Thyroid gland (tissue), 4 donors: ENCODE measurements around the gene UBAP1L. TPM values are rescaled to one million over a fixed set of nuclear protein-coding genes. Genes with fewer than 3 reads are reported as not detected.

Experiments used
- DNase-seq, 2 donors: peaks; one replicate each; pipeline ENCODE4 v3.0.0-alpha.2; 2019
- H3K27ac ChIP-seq, 3 donors: fragments of 200-600 bp; sonication (generic); 1 replicate in 2 of 3; 2 replicates in 1 of 3; pipeline ENCODE4 v1.5.1; 2016 to 2019; ENCODE audit warnings: mild to moderate bottlenecking in 1 of 3, moderate library complexity in 1 of 3
- H3K27me3 ChIP-seq: fragments of 200-600 bp; sonication (generic); one replicate; pipeline ENCODE4 v1.5.1; 2019
- H3K36me3 ChIP-seq, 2 donors: fragments of 200-600 bp; sonication (generic); one replicate each; pipeline ENCODE4 v1.5.1; 2016 to 2019
- H3K4me1 ChIP-seq, 2 donors: fragments of 200-600 bp; sonication (generic); one replicate each; pipeline ENCODE4 v1.5.1; 2017 to 2019
- H3K4me3 ChIP-seq, 3 donors: fragments of 200-600 bp; sonication (generic); replicated peaks in 1 of 3; 1 replicate in 2 of 3; 2 replicates in 1 of 3; pipeline ENCODE4 v1.5.1; 2016; ENCODE audit warnings: mild to moderate bottlenecking in 1 of 3
- H3K9me3 ChIP-seq: fragments of 200-600 bp; sonication (generic); one replicate; pipeline ENCODE4 v1.5.1; 2017
- POLR2A ChIP-seq, 2 donors: fragments of 450-650 bp; IDR thresholded peaks; one replicate each; pipeline ENCODE4 v1.6.1; 2017; ENCODE audit warnings: antibody characterized with exemption in 2 of 2, mild to moderate bottlenecking in 2 of 2, moderate library complexity in 1 of 2
- WGBS, 2 donors: methylation state at CpG; one replicate each; pipeline ENCODE4 v1.1.5; 2017; 5-methylcytosine and 5-hydroxymethylcytosine counted together
- intact Hi-C: fragments of 100-400 bp; cut with DNase I; formaldehyde crosslinking; loops from one replicate; pipeline ENCODE4 v1.15.1; 2023
- total RNA-seq, 4 donors: library from RNA; depleted of rRNA; stranded (reverse); fragments of >200 nt; gene quantifications; one replicate each; pipeline ENCODE4 v1.2.3, GENCODE V29; 2016
- TF ChIP-seq, protein P1 (sequence below), 6 experiments: fragments of 200-600 bp in 3 of 6; fragments of 450-650 bp in 3 of 6; sonication (generic) in 3 of 6; IDR thresholded peaks; one replicate each; pipeline ENCODE4 v1.5.1; 2016 to 2019; ENCODE audit warnings: antibody characterized with exemption in 6 of 6, mild to moderate bottlenecking in 2 of 6, inconsistent platforms in 1 of 6, moderate library complexity in 1 of 6

UBAP1L gene
- total RNA-seq, 4 donors from 2014 or later, result 8.1 to 12.6 (median 8.8) TPM

DNA sequence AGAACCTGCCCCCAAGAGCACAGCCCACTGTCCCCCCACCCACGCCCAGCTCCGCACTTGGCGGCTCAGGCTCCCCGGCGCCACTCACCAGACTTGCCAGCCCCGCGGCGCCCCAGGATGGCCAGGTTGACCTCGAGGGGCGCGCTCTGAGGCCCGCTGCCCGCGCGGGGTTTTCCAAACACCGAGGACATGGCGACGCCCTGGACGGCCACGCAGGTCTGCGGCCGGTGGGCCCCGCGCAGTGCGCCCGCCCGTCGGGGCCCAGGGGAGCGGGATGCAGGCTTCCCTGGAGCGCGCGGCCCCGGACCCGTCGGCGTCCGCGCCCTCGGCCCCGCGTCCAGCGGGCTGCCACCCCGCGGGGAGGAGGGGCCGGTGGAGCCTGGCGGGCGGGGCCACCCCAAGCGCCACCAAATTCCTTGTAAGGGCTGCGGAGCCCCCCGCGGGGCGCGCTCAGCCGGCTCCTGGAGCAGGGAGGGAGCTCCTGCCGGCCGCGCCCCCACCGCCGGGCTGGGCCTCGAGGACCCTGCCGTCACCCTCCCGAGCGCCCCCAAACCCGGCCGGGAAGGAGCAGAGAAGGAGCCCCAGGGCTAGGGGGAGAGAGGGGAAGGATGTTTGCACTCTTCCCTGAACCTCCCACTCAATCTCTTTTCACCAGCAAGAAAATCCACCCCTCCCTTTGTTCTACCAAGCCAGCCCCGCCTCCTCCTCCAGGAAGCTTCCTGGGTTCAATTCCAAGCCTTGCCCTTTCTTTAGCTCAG lies 47.2 kb downstream of the UBAP1L start, which contains the start of gene RASL12:
RASL12 (minus strand) TSS at position 347 of the 758 bp plus-strand sequence; CDS start at position 191, 156 bp downstream.
- TF ChIP-seq POLR2A (IDR thresholded peaks at IDR 0.05), result no peak
- TF ChIP-seq, protein P1, sequence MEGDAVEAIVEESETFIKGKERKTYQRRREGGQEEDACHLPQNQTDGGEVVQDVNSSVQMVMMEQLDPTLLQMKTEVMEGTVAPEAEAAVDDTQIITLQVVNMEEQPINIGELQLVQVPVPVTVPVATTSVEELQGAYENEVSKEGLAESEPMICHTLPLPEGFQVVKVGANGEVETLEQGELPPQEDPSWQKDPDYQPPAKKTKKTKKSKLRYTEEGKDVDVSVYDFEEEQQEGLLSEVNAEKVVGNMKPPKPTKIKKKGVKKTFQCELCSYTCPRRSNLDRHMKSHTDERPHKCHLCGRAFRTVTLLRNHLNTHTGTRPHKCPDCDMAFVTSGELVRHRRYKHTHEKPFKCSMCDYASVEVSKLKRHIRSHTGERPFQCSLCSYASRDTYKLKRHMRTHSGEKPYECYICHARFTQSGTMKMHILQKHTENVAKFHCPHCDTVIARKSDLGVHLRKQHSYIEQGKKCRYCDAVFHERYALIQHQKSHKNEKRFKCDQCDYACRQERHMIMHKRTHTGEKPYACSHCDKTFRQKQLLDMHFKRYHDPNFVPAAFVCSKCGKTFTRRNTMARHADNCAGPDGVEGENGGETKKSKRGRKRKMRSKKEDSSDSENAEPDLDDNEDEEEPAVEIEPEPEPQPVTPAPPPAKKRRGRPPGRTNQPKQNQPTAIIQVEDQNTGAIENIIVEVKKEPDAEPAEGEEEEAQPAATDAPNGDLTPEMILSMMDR (IDR thresholded peaks at IDR 0.05), result no peak
- Histone ChIP-seq H3K4me1 (peaks cover 15 to 44% of the 10 kb centered on the region in 2 donors), H3K36me3 (no peaks in the 10 kb centered on the region), H3K9me3 (no peaks in the 10 kb centered on the region), H3K27ac (peak within 1 kb of the TSS in 2 of 3 donors; percentile 11 to 69), H3K27me3 (no peaks in the 10 kb centered on the region), H3K4me3 (peak within 1 kb of the TSS in 2 of 3 donors; percentile 2 to 34)
- no peak for DNase-seq
- intact Hi-C loops, result no loop called here
- 8 to 16% methylated on average over 18 of the region's 66 CpGs for WGBS, 2 donors

- no peak for DNase-seq
- Histone ChIP-seq H3K4me1 (peaks cover 15 to 42% of the 10 kb centered on the region in 2 donors), H3K9me3 (no peaks in the 10 kb centered on the region), H3K4me3 (peak overlapping the region in 2 of 3 donors; percentile 2 to 34), H3K27me3 (no peaks in the 10 kb centered on the region), H3K36me3 (no peaks in the 10 kb centered on the region), H3K27ac (peak overlapping the region in 2 of 3 donors; percentile 11 to 69)
- intact Hi-C loops, result no loop called here
- 30 to 32% methylated on average over 8 of the region's 8 CpGs for WGBS, 2 donors
- TF ChIP-seq POLR2A (IDR thresholded peaks at IDR 0.05), result no peak
- TF ChIP-seq, protein P1 (IDR thresholded peaks at IDR 0.05), result no peak
Measured at GRCh38 chr15:65067317-65067644, 47.7 kb downstream of the UBAP1L start.

GRCh38 chr15:65066635-65067316 lies 48.2 kb downstream of the UBAP1L start:
- Histone ChIP-seq H3K4me3 (peak overlapping the region in 1 of 3 donors; percentile 34), H3K4me1 (peaks cover 12 to 36% of the 10 kb centered on the region in 2 donors), H3K9me3 (no peaks in the 10 kb centered on the region), H3K36me3 (no peaks in the 10 kb centered on the region), H3K27ac (peak overlapping the region in 2 of 3 donors; percentile 11 to 69), H3K27me3 (no peaks in the 10 kb centered on the region)
- intact Hi-C loops, result no loop called here
- no peak for DNase-seq
- WGBS, 2 donors, result 51 to 56% methylated on average over 9 of the region's 9 CpGs
- TF ChIP-seq POLR2A (IDR thresholded peaks at IDR 0.05), result no peak

GRCh38 chr15:65066001-65066634 lies 48.9 kb downstream of the UBAP1L start:
- DNase-seq, result no peak
- no peaks in the 10 kb centered on the region for H3K36me3 ChIP-seq
- WGBS, 2 donors, result 57 to 74% methylated on average over 3 of the region's 3 CpGs
- TF ChIP-seq, protein P1 (IDR thresholded peaks at IDR 0.05), result no peak
- TF ChIP-seq POLR2A (IDR thresholded peaks at IDR 0.05), result no peak
- no peaks in the 10 kb centered on the region for H3K27me3 ChIP-seq
- H3K9me3 ChIP-seq, result no peaks in the 10 kb centered on the region
- peak overlapping the region in 1 of 3 donors; percentile 69 for H3K27ac ChIP-seq
- intact Hi-C loops, result no loop called here
- no peak overlapping the region for H3K4me3 ChIP-seq
- H3K4me1 ChIP-seq, result peaks cover 8 to 31% of the 10 kb centered on the region in 2 donors

DNA sequence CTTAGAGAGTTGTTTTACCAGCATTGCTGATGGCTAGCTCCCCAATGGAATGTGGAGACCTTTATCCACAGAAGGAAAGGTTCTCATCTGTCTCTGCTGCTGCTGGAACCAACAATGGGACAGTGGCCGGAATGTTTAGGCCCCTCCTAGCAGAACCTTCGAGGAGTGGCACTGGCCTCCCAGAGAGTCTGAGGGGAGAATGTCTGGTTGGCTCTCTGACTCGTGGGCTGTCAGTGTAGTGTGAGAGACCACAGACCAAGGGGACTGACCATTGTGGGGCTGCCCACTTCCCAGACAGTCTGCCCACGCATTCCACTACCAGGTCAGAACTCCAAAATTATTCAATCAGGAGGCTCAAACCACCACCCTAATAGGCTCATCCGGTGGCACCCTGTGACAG lies 52.3 kb downstream of the UBAP1L start:
- intact Hi-C loops, result no loop called here
- WGBS, 2 donors, result 85 to 86% methylated on average over 4 to 5 of the region's 5 CpGs
- H3K27me3 ChIP-seq, result no peaks in the 10 kb centered on the region
- no peak overlapping the region for H3K4me3 ChIP-seq
- H3K36me3 ChIP-seq, result no peaks in the 10 kb centered on the region
- DNase-seq, result no peak
- no peak for TF ChIP-seq POLR2A (IDR thresholded peaks at IDR 0.05)
- TF ChIP-seq, protein P1 (IDR thresholded peaks at IDR 0.05), result no peak
- no peaks in the 10 kb centered on the region for H3K9me3 ChIP-seq
- H3K4me1 ChIP-seq, result peaks cover 0 to 8% of the 10 kb centered on the region in 2 donors
- no peak overlapping the region for H3K27ac ChIP-seq
